Caco-2 (cell line): ENCODE results near the gene SURF4. TPM values are rescaled to one million over a fixed set of nuclear protein-coding genes. Genes with fewer than 3 reads are reported as not detected.

Experiments used
- BruUV-seq: library from RNA; stranded (reverse); fragments of 400-500 nt; replicated peaks from 2 replicates; lab custom pipeline; 2021; lab: Mats Ljungman, UMichigan
- CTCF ChIA-PET: fragments of 300-600 bp; sonication (Branson Sonifier 250); formaldehyde crosslinking; loops from one replicate; lab custom pipeline; 2022; ENCODE audit warnings: antibody characterized with exemption; lab: Charles Lee
- POLR2A ChIA-PET: fragments of 300-600 bp; sonication (Branson Sonifier 250); formaldehyde crosslinking; loops from one replicate; lab custom pipeline; 2022; ENCODE audit warnings: antibody characterized with exemption; lab: Charles Lee
- DNase-seq, 2 experiments: peaks; one replicate each; pipeline versions ENCODE4 v3.0.0 to v3.0.0-alpha.2; 2020 to 2022
- H3K27me3 ChIP-seq: replicated peaks from 2 replicates; pipeline ENCODE4 v1.6.0; 2011; ENCODE audit warnings: low read length; ENCODE audit not compliant: control insufficient read depth, insufficient read depth
- H3K36me3 ChIP-seq: 2 replicates; pipeline ENCODE4 v1.5.1; 2011; ENCODE audit warnings: low read length; ENCODE audit not compliant: control insufficient read depth, insufficient read depth
- H3K4me1 ChIP-seq: fragments of 250-450 bp; sonication (Bioruptor Pico); 2 replicates; pipeline ENCODE4 v1.5.1; 2020; ENCODE audit warnings: mild to moderate bottlenecking
- H3K4me3 ChIP-seq: 2 replicates; pipeline ENCODE4 v1.5.1; 2011; ENCODE audit warnings: low read depth, mild to moderate bottlenecking, control low read depth, low read length
- H3K9me3 ChIP-seq: fragments of 250-450 bp; sonication (Bioruptor Pico); 2 replicates; pipeline ENCODE4 v1.5.1; 2020; ENCODE audit warnings: mild to moderate bottlenecking, moderate library complexity
- H3K27ac Mint-ChIP-seq: one replicate; pipeline ENCODE4 v1.8.0; 2022; ENCODE audit warnings: mixed read lengths; ENCODE audit not compliant: unreplicated experiment
- H3K27me3 Mint-ChIP-seq: one replicate; pipeline ENCODE4 v1.8.0; 2022; ENCODE audit warnings: mixed read lengths; ENCODE audit not compliant: insufficient read depth, unreplicated experiment
- H3K36me3 Mint-ChIP-seq: one replicate; pipeline ENCODE4 v1.8.0; 2022; ENCODE audit warnings: mild to moderate bottlenecking, mixed read lengths; ENCODE audit not compliant: insufficient read depth, unreplicated experiment
- H3K4me1 Mint-ChIP-seq: one replicate; pipeline ENCODE4 v1.8.0; 2022; ENCODE audit warnings: low read depth, mixed read lengths; ENCODE audit not compliant: unreplicated experiment
- H3K4me3 Mint-ChIP-seq: one replicate; pipeline ENCODE4 v1.8.0; 2022; ENCODE audit warnings: mild to moderate bottlenecking, moderate library complexity, mixed read lengths; ENCODE audit not compliant: unreplicated experiment
- H3K9me3 Mint-ChIP-seq: one replicate; pipeline ENCODE4 v1.8.0; 2022; ENCODE audit warnings: mixed read lengths; ENCODE audit not compliant: unreplicated experiment
- CTCF ChIP-seq, 2 experiments: fragments of 200-600 bp in 1 of 2; IDR thresholded peaks; 1 replicate in 1 of 2; 2 replicates in 1 of 2; pipeline versions ENCODE4 v1.5.1 to v1.8.0; 2011 to 2022; ENCODE audit warnings: antibody characterized with exemption in 1 of 2, control low read depth in 1 of 2, inconsistent platforms in 1 of 2, low read depth in 1 of 2, low read length in 1 of 2, mild to moderate bottlenecking in 1 of 2, moderate library complexity in 1 of 2; ENCODE audit not compliant: insufficient read depth in 1 of 2, severe bottlenecking in 1 of 2, unreplicated experiment in 1 of 2
- intact Hi-C: fragments of 100-400 bp; cut with micrococcal nuclease; formaldehyde crosslinking; loops from one replicate; pipeline ENCODE4 v1.10.0; 2022; ENCODE audit not compliant: unreplicated experiment
- total RNA-seq: library from RNA; stranded (reverse); gene quantifications from 2 replicates; pipeline ENCODE4 v1.2.3, GENCODE V29; 2022

SURF4 gene
- total RNA-seq, 1 experiment from 2014 or later: 239 TPM

- Mint-ChIP-seq H3K27ac (no peak overlapping the region), H3K27me3 (no peaks in the 10 kb centered on the region), H3K4me1 (no peaks in the 10 kb centered on the region), H3K4me3 (no peak overlapping the region), H3K36me3 (peaks cover 85% of the 10 kb centered on the region), H3K9me3 (no peaks in the 10 kb centered on the region)
- Histone ChIP-seq H3K27me3 (no peaks in the 10 kb centered on the region), H3K4me3 (no peak overlapping the region), H3K4me1 (peaks cover 6% of the 10 kb centered on the region; the same call in 1 of the 2 replicates), H3K36me3 (peaks cover 13% of the 10 kb centered on the region), H3K9me3 (no peaks in the 10 kb centered on the region)
- ChIA-PET POLR2A (no interaction called here), CTCF (interaction anchor here (4.4 kb wide), 1 partner anchor 145 kb away, joined by 20 read pairs; no protein-coding TSS in a partner anchor)
- no TSS peak for BruUV-seq
- DNase-seq: no peak
- intact Hi-C loops: no loop called here
- TF ChIP-seq CTCF (IDR thresholded peaks at IDR 0.05; ENCODE audit: insufficient read depth in 1 of 2, low read depth in 1 of 2, low read length in 1 of 2, severe bottlenecking in 1 of 2, unreplicated experiment in 1 of 2): no peak
These were observed 43.5 kb downstream of the SURF4 start for GRCh38 chr9:133332381-133332730.

GRCh38 chr9:133331641-133332380 is 44.0 kb downstream of the SURF4 start:
- Histone ChIP-seq H3K36me3 (peaks cover 13% of the 10 kb centered on the region), H3K27me3 (no peaks in the 10 kb centered on the region), H3K4me3 (no peak overlapping the region), H3K9me3 (no peaks in the 10 kb centered on the region), H3K4me1 (peaks cover 2% of the 10 kb centered on the region; the same call in 1 of the 2 replicates)
- no TSS peak for BruUV-seq
- no peak for TF ChIP-seq CTCF (IDR thresholded peaks at IDR 0.05; ENCODE audit: insufficient read depth in 1 of 2, low read depth in 1 of 2, low read length in 1 of 2, severe bottlenecking in 1 of 2, unreplicated experiment in 1 of 2)
- Mint-ChIP-seq H3K4me1 (no peaks in the 10 kb centered on the region), H3K27ac (no peak overlapping the region), H3K36me3 (peaks cover 81% of the 10 kb centered on the region), H3K27me3 (no peaks in the 10 kb centered on the region), H3K9me3 (no peaks in the 10 kb centered on the region), H3K4me3 (no peak overlapping the region)
- intact Hi-C loops: no loop called here
- DNase-seq: no peak
- POLR2A ChIA-PET: no interaction called here
- CTCF ChIA-PET: interaction anchor here (4.4 kb wide), 1 partner anchor 144 kb away, joined by 20 read pairs; no protein-coding TSS in a partner anchor

GRCh38 chr9:133331221-133331620 is 44.6 kb downstream of the SURF4 start:
- Histone ChIP-seq H3K4me1 (no peaks in the 10 kb centered on the region), H3K27me3 (no peaks in the 10 kb centered on the region), H3K4me3 (no peak overlapping the region), H3K36me3 (peaks cover 13% of the 10 kb centered on the region), H3K9me3 (no peaks in the 10 kb centered on the region)
- CTCF ChIA-PET: interaction anchor here (2.5 to 2.7 kb wide), 2 partner anchors 143 to 145 kb away, joined by 17 to 31 read pairs; no protein-coding TSS in a partner anchor
- TF ChIP-seq CTCF (IDR thresholded peaks at IDR 0.05; ENCODE audit: insufficient read depth in 1 of 2, low read depth in 1 of 2, low read length in 1 of 2, severe bottlenecking in 1 of 2, unreplicated experiment in 1 of 2): no peak
- H3K27me3 Mint-ChIP-seq: no peaks in the 10 kb centered on the region
- no peak overlapping the region for H3K4me3 Mint-ChIP-seq
- H3K9me3 Mint-ChIP-seq: no peaks in the 10 kb centered on the region
- no peak for DNase-seq
- intact Hi-C loops: no loop called here
- POLR2A ChIA-PET: no interaction called here
- peaks cover 75% of the 10 kb centered on the region for H3K36me3 Mint-ChIP-seq
- no peak overlapping the region for H3K27ac Mint-ChIP-seq
- BruUV-seq: no TSS peak
- no peaks in the 10 kb centered on the region for H3K4me1 Mint-ChIP-seq
